ENCODE measurements around the gene SMARCA2.
A peak's percentile ranks its signal among the peaks of the same experiment; 100 is the strongest.

Gene SMARCA2

GRCh38 chr9:2014696-2015580 lies at the start of gene SMARCA2:
SMARCA2 (plus strand) TSS chr9:2015347; CDS start chr9:2029023, 13,676 bp downstream.
- peak; percentile 96 for DNase-seq (ENCODE audit: low read depth)

GRCh38 chr9:1966725-1967366 lies 48.3 kb upstream of the SMARCA2 start:
- no peak for DNase-seq (ENCODE audit: low read depth)

GRCh38 chr9:1969160-1969559 lies 46.0 kb upstream of the SMARCA2 start:
- DNase-seq (ENCODE audit: low read depth), result no peak

GRCh38 chr9:1969898-1970297 lies 45.2 kb upstream of the SMARCA2 start:
- no peak for DNase-seq (ENCODE audit: low read depth)

- no peak for DNase-seq (ENCODE audit: low read depth)
Measured at GRCh38 chr9:1972672-1973071, 42.5 kb upstream of the SMARCA2 start.

- no peak for DNase-seq (ENCODE audit: low read depth)
Measured at GRCh38 chr9:1977026-1977425, 38.1 kb upstream of the SMARCA2 start.

- no peak for DNase-seq (ENCODE audit: low read depth)
Measured at GRCh38 chr9:1978941-1979340, 36.2 kb upstream of the SMARCA2 start.

- DNase-seq (ENCODE audit: low read depth), result no peak
Measured at GRCh38 chr9:1979741-1980367, 35.3 kb upstream of the SMARCA2 start.

GRCh38 chr9:1980387-1980786 lies 34.8 kb upstream of the SMARCA2 start:
- DNase-seq (ENCODE audit: low read depth), result no peak

GRCh38 chr9:1982074-1982473 lies 33.1 kb upstream of the SMARCA2 start:
- DNase-seq (ENCODE audit: low read depth), result no peak

GRCh38 chr9:1986341-1986740 lies 28.8 kb upstream of the SMARCA2 start:
- no peak for DNase-seq (ENCODE audit: low read depth)

- DNase-seq (ENCODE audit: low read depth), result no peak
Measured at GRCh38 chr9:1989500-1989899, 25.6 kb upstream of the SMARCA2 start.

- no peak for DNase-seq (ENCODE audit: low read depth)
Measured at GRCh38 chr9:1994180-1994579, 21.0 kb upstream of the SMARCA2 start.

- no peak for DNase-seq (ENCODE audit: low read depth)
Measured at GRCh38 chr9:1995084-1995483, 20.1 kb upstream of the SMARCA2 start.

- no peak for DNase-seq (ENCODE audit: low read depth)
Measured at GRCh38 chr9:1996156-1996555, 19.0 kb upstream of the SMARCA2 start.

- no peak for DNase-seq (ENCODE audit: low read depth)
Measured at GRCh38 chr9:1997646-1998045, 17.5 kb upstream of the SMARCA2 start.

- DNase-seq (ENCODE audit: low read depth), result no peak
Measured at GRCh38 chr9:1998111-1998510, 17.0 kb upstream of the SMARCA2 start.

GRCh38 chr9:2000314-2000713 lies 14.8 kb upstream of the SMARCA2 start:
- DNase-seq (ENCODE audit: low read depth), result no peak

- DNase-seq (ENCODE audit: low read depth), result no peak
Measured at GRCh38 chr9:2008372-2008771, 6.8 kb upstream of the SMARCA2 start.

GRCh38 chr9:2012347-2012746 lies 2.8 kb upstream of the SMARCA2 start:
- no peak for DNase-seq (ENCODE audit: low read depth)

GRCh38 chr9:2013743-2014475 lies 1.2 kb upstream of the SMARCA2 start:
- no peak for DNase-seq (ENCODE audit: low read depth)
